Measurements from ENCODE around the gene STK10. TPM values are rescaled to one million over a fixed set of nuclear protein-coding genes. Genes with fewer than 3 reads are reported as not detected.

The STK10 gene
- total RNA-seq, 1 experiment from 2014 or later, result 25.7 TPM

GRCh38 chr5:172042183-172042582 lies 145.8 kb downstream of the STK10 start:
- Histone ChIP-seq H3K27ac (ENCODE audit: low read length) (no peak overlapping the region), H3K36me3 (ENCODE audit: low read depth, low read length) (0 out of 2 replicates have a peak, but pooled peaks cover 4% of the 10 kb centered on the region), H3K27me3 (ENCODE audit: low read length) (no peaks in the 10 kb centered on the region), H3K4me2 (ENCODE audit: low read length) (no peak overlapping the region), H3F3A (ENCODE audit: low read length, unreplicated experiment) (no peaks in the 10 kb centered on the region), H4K20me1 (ENCODE audit: low read length) (no peaks in the 10 kb centered on the region), H3K9me2 (replicated peaks; ENCODE audit: low read length) (no peaks in the 10 kb centered on the region), H3K9me3 (ENCODE audit: low read length) (no peaks in the 10 kb centered on the region), H2AFZ (ENCODE audit: low read length) (no peak overlapping the region), H3K79me2 (ENCODE audit: low read length) (no peaks in the 10 kb centered on the region), H3K9ac (ENCODE audit: low read length) (no peak overlapping the region), H3K4me3 (ENCODE audit: low read length) (no peak overlapping the region), H3K4me1 (ENCODE audit: insufficient read depth, low read length) (no peaks in the 10 kb centered on the region)
- POLR2A ChIA-PET (ENCODE audit: unreplicated experiment), result no interaction called here
- no TSS peak for BruUV-seq (replicated peaks)
- DNase-seq (no peak), ATAC-seq (no peak)
- TF ChIP-seq EZH2 (IDR thresholded peaks at IDR 0.05; ENCODE audit: low read length, unreplicated experiment) (no peak), EZH2phosphoT487 (IDR thresholded peaks at IDR 0.05; ENCODE audit: borderline replicate concordance, low read length) (no peak), CTCF (conservative IDR thresholded peaks at IDR 0.05; ENCODE audit: low read depth, low read length) (no peak)
- CTCF ChIA-PET, result no interaction called here
- intact Hi-C loops (cut with micrococcal nuclease), result loop anchor here (10.0 kb wide), 1 partner anchor 627 kb away; the partner anchor contains the start of gene FGF18

DNA sequence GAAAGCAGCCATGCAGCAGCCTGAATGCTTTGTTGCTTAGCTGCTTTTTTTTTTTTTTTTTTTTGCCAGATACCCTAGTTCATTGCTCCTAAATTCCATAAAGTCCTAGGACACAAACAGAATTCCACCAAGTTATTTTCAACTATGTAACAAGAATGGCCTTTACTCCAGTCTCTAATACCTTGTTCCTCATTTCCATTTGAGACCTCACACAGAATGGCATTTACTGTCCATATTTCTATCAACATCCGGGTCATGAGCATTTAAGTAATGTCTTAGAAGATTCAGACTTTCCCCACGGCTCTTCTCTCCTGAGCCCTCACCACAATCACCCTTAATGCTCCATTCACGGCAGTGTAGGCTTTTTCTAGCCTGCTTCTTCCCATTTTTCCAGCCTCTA lies 149.9 kb downstream of the STK10 start:
- H3K79me2 ChIP-seq (ENCODE audit: low read length), result no peaks in the 10 kb centered on the region

More for the DNA sequence above, 149.9 kb downstream of the STK10 start:
- Histone ChIP-seq H3K9me2 (replicated peaks; ENCODE audit: low read length) (no peaks in the 10 kb centered on the region), H3K27ac (ENCODE audit: low read length) (no peak overlapping the region), H3K4me2 (ENCODE audit: low read length) (no peak overlapping the region), H3K9ac (ENCODE audit: low read length) (no peak overlapping the region), H3F3A (ENCODE audit: low read length, unreplicated experiment) (no peaks in the 10 kb centered on the region), H2AFZ (ENCODE audit: low read length) (no peak overlapping the region), H3K4me3 (ENCODE audit: low read length) (no peak overlapping the region), H3K4me1 (ENCODE audit: insufficient read depth, low read length) (no peaks in the 10 kb centered on the region), H3K9me3 (ENCODE audit: low read length) (no peaks in the 10 kb centered on the region), H3K27me3 (ENCODE audit: low read length) (no peaks in the 10 kb centered on the region), H3K36me3 (ENCODE audit: low read depth, low read length) (no peaks in the 10 kb centered on the region), H4K20me1 (ENCODE audit: low read length) (no peaks in the 10 kb centered on the region)
- CTCF ChIA-PET, result interaction anchor here (1.0 kb wide), 1 partner anchor 21 kb away, joined by 17 read pairs; no protein-coding TSS in a partner anchor
- no peak for TF ChIP-seq CTCF (conservative IDR thresholded peaks at IDR 0.05; ENCODE audit: low read depth, low read length)
- no peak for TF ChIP-seq EZH2phosphoT487 (IDR thresholded peaks at IDR 0.05; ENCODE audit: borderline replicate concordance, low read length)
- no TSS peak for BruUV-seq (replicated peaks)
- intact Hi-C loops (cut with micrococcal nuclease), result no loop called here
- ATAC-seq, result no peak
- POLR2A ChIA-PET (ENCODE audit: unreplicated experiment), result no interaction called here
- DNase-seq, result no peak

Measured in PC-3 (cell line).